Midbrain (tissue), 1 donor: ENCODE data around the gene LCN9.
"Not testable (repeated sequence)": the region's sequence is repeated elsewhere in the genome, so short reads cannot be mapped to it uniquely, and the experiment has no call there.

Experiments used
- DNase-seq: peaks from one replicate; lab custom pipeline; 2025; lab: John Stamatoyannopoulos, UW

Gene LCN9

GRCh38 chr9:135671591-135672041 lies 8.5 kb downstream of the LCN9 start:
- no peak for DNase-seq

- DNase-seq, result not testable (repeated sequence)
These were observed 9.7 kb downstream of the LCN9 start for GRCh38 chr9:135672786-135673185.

GRCh38 chr9:135673941-135674340 lies 10.8 kb downstream of the LCN9 start:
- no peak for DNase-seq

- DNase-seq, result no peak
These were observed 11.9 kb downstream of the LCN9 start for GRCh38 chr9:135674977-135675376.

GRCh38 chr9:135676891-135677290 lies 13.8 kb downstream of the LCN9 start:
- no peak for DNase-seq

GRCh38 chr9:135677641-135678168 lies 14.6 kb downstream of the LCN9 start:
- no peak for DNase-seq

- DNase-seq, result no peak
These were observed 15.3 kb downstream of the LCN9 start for GRCh38 chr9:135678236-135679017.

GRCh38 chr9:135680056-135680455 lies 16.9 kb downstream of the LCN9 start:
- no peak for DNase-seq

- DNase-seq, result no peak
These were observed 18.1 kb downstream of the LCN9 start for GRCh38 chr9:135681161-135681560.

- DNase-seq, result no peak
These were observed 20.4 kb downstream of the LCN9 start for GRCh38 chr9:135683401-135684034.

GRCh38 chr9:135684691-135685090 lies 21.6 kb downstream of the LCN9 start:
- no peak for DNase-seq

- no peak for DNase-seq
These were observed 24.1 kb downstream of the LCN9 start for GRCh38 chr9:135687216-135687615.

GRCh38 chr9:135689011-135689410 lies 25.9 kb downstream of the LCN9 start:
- DNase-seq, result no peak

- no peak for DNase-seq
These were observed 27.9 kb downstream of the LCN9 start for GRCh38 chr9:135690836-135691570.

- no peak for DNase-seq
These were observed 29.3 kb downstream of the LCN9 start for GRCh38 chr9:135692410-135692809.

GRCh38 chr9:135693265-135693664 lies 30.2 kb downstream of the LCN9 start:
- DNase-seq, result no peak

- DNase-seq, result no peak
These were observed 30.7 kb downstream of the LCN9 start for GRCh38 chr9:135693771-135694170.

- DNase-seq, result no peak
These were observed 31.3 kb downstream of the LCN9 start for GRCh38 chr9:135694414-135694813.

- no peak for DNase-seq
These were observed 31.9 kb downstream of the LCN9 start for GRCh38 chr9:135695036-135695435.

GRCh38 chr9:135695642-135696041 lies 32.5 kb downstream of the LCN9 start:
- DNase-seq, result no peak

- no peak for DNase-seq
These were observed 33.3 kb downstream of the LCN9 start for GRCh38 chr9:135696446-135696845.

- DNase-seq, result no peak
These were observed 34.1 kb downstream of the LCN9 start for GRCh38 chr9:135697226-135697625.

- DNase-seq, result no peak
These were observed 35.1 kb downstream of the LCN9 start for GRCh38 chr9:135698236-135698635.
